GM12891 (cell line): Measurements from ENCODE around the gene EXPH5.

ENCODE experiments used
- POLR2A ChIP-seq: IDR thresholded peaks from 2 replicates; pipeline ENCODE4 v1.6.1; 2011; ENCODE audit warnings: low read depth, low read length, control low read depth
- POLR2AphosphoS5 ChIP-seq: IDR thresholded peaks from 2 replicates; pipeline ENCODE4 v1.6.1; 2011; ENCODE audit warnings: low read depth, low read length, control low read depth

DNA sequence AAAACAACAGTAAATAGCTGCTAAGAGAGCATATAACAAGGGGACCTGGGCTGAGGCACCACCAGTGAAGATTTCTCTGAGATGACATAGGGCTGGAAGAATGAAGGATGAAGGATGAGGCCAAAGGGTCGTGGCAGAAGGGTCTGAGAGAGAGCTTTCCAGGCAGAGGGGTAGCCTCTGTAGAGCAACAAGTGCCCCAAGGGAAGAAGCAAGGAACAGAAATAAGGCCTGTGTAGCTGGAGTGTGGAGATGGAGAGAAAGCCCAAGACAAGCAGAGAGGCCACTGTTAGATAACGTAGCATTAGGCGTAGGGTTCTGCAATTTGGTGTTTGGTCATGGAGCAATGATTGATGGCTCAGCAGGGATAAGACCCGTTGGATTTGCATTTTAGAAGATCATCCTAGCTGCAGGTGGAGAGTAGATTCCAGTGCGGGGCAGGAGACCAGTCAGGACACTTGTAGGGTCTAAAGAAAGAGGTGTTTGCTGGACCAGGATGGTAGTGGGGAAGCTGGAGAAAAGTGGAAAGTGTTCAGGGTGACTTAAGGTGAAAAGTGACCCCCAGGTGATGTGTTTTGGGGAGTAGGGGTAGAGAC lies 47.6 kb downstream of the EXPH5 start:
- TF ChIP-seq POLR2AphosphoS5 (no peak), POLR2A (no peak)
